HUES64 (cell line): Measurements from ENCODE around the gene IGHMBP2.

Source experiments
- H3K27ac ChIP-seq: 2 replicates; pipeline ENCODE4 v1.7.0; 2013; ENCODE audit warnings: low read depth, low read length, inconsistent platforms
- H3K27me3 ChIP-seq: 2 replicates; pipeline ENCODE4 v1.6.1; 2013; ENCODE audit warnings: mild to moderate bottlenecking, low read length; ENCODE audit not compliant: insufficient read depth
- H3K36me3 ChIP-seq: 2 replicates; pipeline ENCODE4 v1.6.1; 2013; ENCODE audit warnings: mild to moderate bottlenecking, low read length; ENCODE audit not compliant: insufficient read depth
- H3K4me1 ChIP-seq: 2 replicates; pipeline ENCODE4 v1.6.1; 2013; ENCODE audit warnings: mild to moderate bottlenecking, low read length, moderate library complexity; ENCODE audit not compliant: insufficient read depth
- H3K4me3 ChIP-seq: 2 replicates; pipeline ENCODE4 v1.5.1; 2013; ENCODE audit warnings: mild to moderate bottlenecking, low read length, moderate library complexity
- H3K9ac ChIP-seq: 2 replicates; pipeline ENCODE4 v1.6.1; 2013; ENCODE audit warnings: mild to moderate bottlenecking, low read depth, low read length
- H3K9me3 ChIP-seq: 2 replicates; pipeline ENCODE4 v1.6.1; 2013; ENCODE audit warnings: low read depth, low read length; ENCODE audit not compliant: insufficient read depth
- WGBS: fragments of 150-250, 120-280 bp; methylation state at CpG from one replicate; pipeline ENCODE4 v1.1.7; 2013; ENCODE audit warnings: missing lambda C conversion rate; 5-methylcytosine and 5-hydroxymethylcytosine counted together

IGHMBP2 gene

GRCh38 chr11:68956547-68957254 lies 53.0 kb downstream of the IGHMBP2 start:
- Histone ChIP-seq H3K4me3 (no peak overlapping the region), H3K9ac (no peak overlapping the region), H3K9me3 (no peaks in the 10 kb centered on the region), H3K4me1 (no peaks in the 10 kb centered on the region), H3K27ac (no peak overlapping the region), H3K27me3 (no peaks in the 10 kb centered on the region), H3K36me3 (no peaks in the 10 kb centered on the region)
- 86% methylated on average over 11 of the region's 12 CpGs for WGBS

- no peak overlapping the region for H3K9ac ChIP-seq
- H3K27me3 ChIP-seq, result no peaks in the 10 kb centered on the region
- no peak overlapping the region for H3K4me3 ChIP-seq
- no peaks in the 10 kb centered on the region for H3K36me3 ChIP-seq
- 92% methylated on average over 9 of the region's 9 CpGs for WGBS
- H3K9me3 ChIP-seq, result no peaks in the 10 kb centered on the region
- no peak overlapping the region for H3K27ac ChIP-seq
- H3K4me1 ChIP-seq, result no peaks in the 10 kb centered on the region
Measured at GRCh38 chr11:68958211-68958610, 54.5 kb downstream of the IGHMBP2 start.

- no peak overlapping the region for H3K9ac ChIP-seq
- no peaks in the 10 kb centered on the region for H3K27me3 ChIP-seq
- no peaks in the 10 kb centered on the region for H3K9me3 ChIP-seq
- WGBS, result 93% methylated on average over 31 of the region's 31 CpGs
- H3K36me3 ChIP-seq, result no peaks in the 10 kb centered on the region
- no peak overlapping the region for H3K4me3 ChIP-seq
- no peaks in the 10 kb centered on the region for H3K4me1 ChIP-seq
- H3K27ac ChIP-seq, result no peak overlapping the region
Measured at GRCh38 chr11:68959465-68960293, 56.0 kb downstream of the IGHMBP2 start.

- no peak overlapping the region for H3K27ac ChIP-seq
- H3K4me3 ChIP-seq, result no peak overlapping the region
- no peaks in the 10 kb centered on the region for H3K36me3 ChIP-seq
- H3K9me3 ChIP-seq, result no peaks in the 10 kb centered on the region
- WGBS, result 92% methylated on average over 25 of the region's 25 CpGs
- no peak overlapping the region for H3K9ac ChIP-seq
- no peaks in the 10 kb centered on the region for H3K4me1 ChIP-seq
- H3K27me3 ChIP-seq, result no peaks in the 10 kb centered on the region
Measured at GRCh38 chr11:68960294-68961071, 56.8 kb downstream of the IGHMBP2 start.

- no peaks in the 10 kb centered on the region for H3K9me3 ChIP-seq
- H3K4me3 ChIP-seq, result no peak overlapping the region
- no peak overlapping the region for H3K9ac ChIP-seq
- 92% methylated on average over 8 of the region's 8 CpGs for WGBS
- H3K36me3 ChIP-seq, result no peaks in the 10 kb centered on the region
- H3K27me3 ChIP-seq, result no peaks in the 10 kb centered on the region
- no peak overlapping the region for H3K27ac ChIP-seq
- H3K4me1 ChIP-seq, result no peaks in the 10 kb centered on the region
Measured at GRCh38 chr11:68961245-68961644, 57.6 kb downstream of the IGHMBP2 start.

GRCh38 chr11:68962527-68963250 lies 59.0 kb downstream of the IGHMBP2 start:
- no peak overlapping the region for H3K27ac ChIP-seq
- H3K27me3 ChIP-seq, result no peaks in the 10 kb centered on the region
- H3K36me3 ChIP-seq, result no peaks in the 10 kb centered on the region
- H3K9me3 ChIP-seq, result no peaks in the 10 kb centered on the region
- no peak overlapping the region for H3K4me3 ChIP-seq
- no peak overlapping the region for H3K9ac ChIP-seq
- no peaks in the 10 kb centered on the region for H3K4me1 ChIP-seq
- 89% methylated on average over 16 of the region's 16 CpGs for WGBS

GRCh38 chr11:68963779-68964178 lies 60.1 kb downstream of the IGHMBP2 start:
- WGBS, result 95% methylated on average over 3 of the region's 3 CpGs
- H3K4me3 ChIP-seq, result no peak overlapping the region
- H3K36me3 ChIP-seq, result no peaks in the 10 kb centered on the region
- H3K27me3 ChIP-seq, result no peaks in the 10 kb centered on the region
- H3K4me1 ChIP-seq, result no peaks in the 10 kb centered on the region
- H3K27ac ChIP-seq, result no peak overlapping the region
- H3K9me3 ChIP-seq, result no peaks in the 10 kb centered on the region
- no peak overlapping the region for H3K9ac ChIP-seq

- H3K27me3 ChIP-seq, result no peaks in the 10 kb centered on the region
Measured at GRCh38 chr11:68965901-68966853, 62.5 kb downstream of the IGHMBP2 start.

GRCh38 chr11:68966894-68967780 lies 63.4 kb downstream of the IGHMBP2 start:
- Histone ChIP-seq H3K9me3 (no peaks in the 10 kb centered on the region), H3K4me1 (no peaks in the 10 kb centered on the region), H3K36me3 (no peaks in the 10 kb centered on the region), H3K9ac (no peak overlapping the region), H3K27ac (no peak overlapping the region), H3K27me3 (no peaks in the 10 kb centered on the region), H3K4me3 (no peak overlapping the region)
- WGBS, result 90% methylated on average over 9 of the region's 9 CpGs

More at GRCh38 chr11:68965901-68966853, 62.5 kb downstream of the IGHMBP2 start:
- H3K9ac ChIP-seq, result no peak overlapping the region
- H3K4me1 ChIP-seq, result no peaks in the 10 kb centered on the region
- no peak overlapping the region for H3K4me3 ChIP-seq
- H3K36me3 ChIP-seq, result no peaks in the 10 kb centered on the region
- no peak overlapping the region for H3K27ac ChIP-seq
- 92% methylated on average over 15 of the region's 15 CpGs for WGBS
- H3K9me3 ChIP-seq, result no peaks in the 10 kb centered on the region
